GM23248 (cell line): ENCODE results near the gene RAPGEFL1.

Experiments used
- EZH2 ChIP-seq: fragments of 200-600 bp; sonication (generic); IDR thresholded peaks from 2 replicates; pipeline ENCODE4 v1.6.1; 2018; ENCODE audit warnings: antibody characterized with exemption, mild to moderate bottlenecking; ENCODE audit not compliant: insufficient read depth, poor library complexity, severe bottlenecking
- EZH2phosphoT487 ChIP-seq: fragments of 200-600 bp; sonication (generic); IDR thresholded peaks from 2 replicates; pipeline ENCODE4 v1.6.1; 2018; ENCODE audit warnings: antibody characterized with exemption, moderate library complexity, mild to moderate bottlenecking, low read depth; ENCODE audit not compliant: insufficient read depth

- no peak for TF ChIP-seq EZH2
- no peak for TF ChIP-seq EZH2phosphoT487
Observed at GRCh38 chr17:40181205-40181604, 3.9 kb downstream of the RAPGEFL1 start.
